Measurements from ENCODE around the gene HSPB9.

The HSPB9 gene

DNA sequence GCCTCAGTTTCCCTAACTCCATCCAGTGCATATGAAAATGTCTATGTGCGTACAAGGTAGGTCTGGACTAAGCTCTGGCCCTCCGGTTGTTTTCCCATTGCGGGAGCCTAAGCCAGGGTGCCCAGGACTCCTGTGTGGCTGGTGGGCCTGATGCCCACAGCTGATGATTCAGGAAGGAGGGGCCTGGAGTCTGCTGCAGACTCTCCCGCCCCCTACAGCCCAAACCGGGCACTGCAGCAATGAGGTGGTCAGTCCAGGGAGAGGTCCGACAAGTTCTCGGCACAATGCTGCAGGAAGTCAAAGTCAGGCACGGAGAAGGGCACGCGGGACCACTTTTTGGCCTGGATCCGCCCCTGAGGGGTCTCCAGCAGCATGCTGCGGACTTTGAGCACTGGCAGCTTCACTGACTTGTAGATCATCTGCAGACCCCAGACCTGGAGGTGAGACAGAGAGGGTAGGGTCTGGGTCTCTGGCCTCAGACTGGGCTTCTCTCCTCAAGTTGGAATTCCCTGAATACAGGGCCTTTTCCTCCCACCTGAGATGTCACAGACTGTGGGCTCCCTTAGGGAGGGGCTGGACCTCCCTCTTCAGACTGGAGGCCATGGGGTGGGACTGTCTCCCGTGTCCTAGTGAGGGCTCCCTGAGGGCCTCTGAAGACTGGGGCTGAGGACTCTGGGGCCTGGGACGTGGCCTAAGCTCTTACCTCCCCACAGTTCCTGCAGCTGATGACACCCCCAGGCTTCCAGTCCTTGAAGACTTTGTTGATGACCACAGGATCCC is 20.9 kb upstream of the HSPB9 start:
- DNase-seq: peak; percentile 45 to 47

DNA sequence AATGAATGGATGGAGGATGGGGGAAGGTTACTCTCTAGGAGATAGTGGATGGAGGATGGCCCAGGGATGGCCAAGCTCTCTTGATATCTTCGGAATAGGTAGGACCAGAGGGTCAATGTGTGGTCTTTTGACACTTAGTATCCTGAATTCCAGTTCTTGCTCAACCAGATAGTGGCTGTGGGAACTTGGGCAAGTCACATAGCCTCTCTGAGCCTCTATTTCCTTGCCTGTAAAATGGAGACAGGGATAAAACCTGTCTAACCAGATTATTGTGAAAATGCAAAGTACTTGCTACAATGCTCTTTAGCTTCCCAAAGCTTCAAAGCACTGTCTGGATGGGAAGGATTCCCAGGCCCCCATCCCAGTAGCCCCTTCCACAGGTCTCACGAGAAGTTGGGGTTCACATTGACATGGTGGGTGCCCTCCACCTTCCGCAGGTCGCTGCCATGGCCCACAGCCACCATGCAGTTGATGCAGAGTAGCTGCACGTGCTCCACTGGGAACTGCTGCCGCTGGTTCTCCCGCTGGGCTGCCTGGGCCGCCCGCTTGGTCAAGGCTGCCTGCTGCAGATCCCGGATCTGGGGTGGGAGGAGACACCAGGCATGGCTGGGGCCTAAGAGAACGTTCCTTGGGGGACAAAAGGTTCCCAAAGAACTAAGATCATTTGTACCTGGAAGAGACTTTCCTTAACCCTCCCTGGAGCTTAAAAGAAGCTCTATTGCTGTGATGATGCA is 19.2 kb upstream of the HSPB9 start:
- DNase-seq: no peak

DNA sequence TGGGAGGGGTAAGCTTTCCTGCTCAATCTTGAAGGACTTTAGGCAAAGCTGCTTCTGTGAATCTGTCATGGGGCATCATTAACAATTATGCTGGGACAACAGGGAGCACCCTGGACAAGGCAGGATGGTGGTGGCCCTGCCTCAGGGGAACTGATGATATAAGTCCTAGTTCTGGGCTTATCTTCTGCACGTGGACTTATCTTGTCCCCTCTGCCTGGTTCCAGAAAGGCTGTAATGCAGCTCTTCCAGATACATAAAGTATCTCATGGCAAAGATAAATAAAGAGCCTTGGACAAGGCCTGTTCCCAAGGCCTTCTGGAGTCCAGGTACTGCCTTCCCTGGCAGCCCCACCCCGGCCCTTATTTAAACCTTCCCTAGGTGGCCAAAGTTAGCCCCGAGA is 18.3 kb upstream of the HSPB9 start:
- DNase-seq: no peak

DNA sequence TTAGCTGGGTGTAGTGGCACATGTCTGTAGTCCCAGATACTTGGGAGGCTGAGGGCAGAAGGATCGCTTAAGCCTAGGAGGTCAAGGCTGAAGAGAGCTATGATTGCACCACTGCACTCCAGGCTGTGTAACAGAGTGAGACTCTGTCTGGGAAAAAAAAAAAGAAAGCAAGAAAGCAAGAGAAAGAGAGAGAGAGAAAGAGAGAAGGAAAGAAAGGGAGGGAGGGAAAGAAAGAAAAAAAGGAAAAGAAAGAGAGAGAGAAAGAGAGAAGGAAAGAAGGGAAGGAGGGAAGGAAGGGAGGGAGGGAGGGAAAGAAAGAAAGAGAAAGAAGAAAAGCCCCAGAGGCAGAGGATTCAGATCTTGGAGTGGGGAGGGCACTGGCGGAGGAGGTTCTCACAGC is 16.6 kb upstream of the HSPB9 start:
- no peak for DNase-seq

DNA sequence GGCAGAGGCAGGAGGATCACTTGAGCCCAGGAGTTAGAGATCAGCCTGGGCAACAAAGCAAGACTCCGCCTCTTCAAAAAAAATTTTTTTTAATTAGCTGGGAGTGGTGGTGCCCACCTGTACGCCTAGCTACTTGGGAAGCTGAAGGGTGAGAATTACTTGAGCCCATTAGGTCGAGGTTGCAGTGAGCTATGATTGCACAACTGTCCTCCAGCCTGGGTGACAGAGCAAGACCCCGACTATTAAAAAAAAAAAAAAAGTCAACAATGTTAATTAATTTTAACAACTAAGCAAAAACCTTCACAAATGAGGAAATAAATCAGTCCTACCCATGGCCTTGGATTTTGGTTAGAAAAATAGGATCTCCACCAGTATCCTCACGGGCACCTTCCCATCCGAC is 15.5 kb upstream of the HSPB9 start:
- no peak for DNase-seq

DNA sequence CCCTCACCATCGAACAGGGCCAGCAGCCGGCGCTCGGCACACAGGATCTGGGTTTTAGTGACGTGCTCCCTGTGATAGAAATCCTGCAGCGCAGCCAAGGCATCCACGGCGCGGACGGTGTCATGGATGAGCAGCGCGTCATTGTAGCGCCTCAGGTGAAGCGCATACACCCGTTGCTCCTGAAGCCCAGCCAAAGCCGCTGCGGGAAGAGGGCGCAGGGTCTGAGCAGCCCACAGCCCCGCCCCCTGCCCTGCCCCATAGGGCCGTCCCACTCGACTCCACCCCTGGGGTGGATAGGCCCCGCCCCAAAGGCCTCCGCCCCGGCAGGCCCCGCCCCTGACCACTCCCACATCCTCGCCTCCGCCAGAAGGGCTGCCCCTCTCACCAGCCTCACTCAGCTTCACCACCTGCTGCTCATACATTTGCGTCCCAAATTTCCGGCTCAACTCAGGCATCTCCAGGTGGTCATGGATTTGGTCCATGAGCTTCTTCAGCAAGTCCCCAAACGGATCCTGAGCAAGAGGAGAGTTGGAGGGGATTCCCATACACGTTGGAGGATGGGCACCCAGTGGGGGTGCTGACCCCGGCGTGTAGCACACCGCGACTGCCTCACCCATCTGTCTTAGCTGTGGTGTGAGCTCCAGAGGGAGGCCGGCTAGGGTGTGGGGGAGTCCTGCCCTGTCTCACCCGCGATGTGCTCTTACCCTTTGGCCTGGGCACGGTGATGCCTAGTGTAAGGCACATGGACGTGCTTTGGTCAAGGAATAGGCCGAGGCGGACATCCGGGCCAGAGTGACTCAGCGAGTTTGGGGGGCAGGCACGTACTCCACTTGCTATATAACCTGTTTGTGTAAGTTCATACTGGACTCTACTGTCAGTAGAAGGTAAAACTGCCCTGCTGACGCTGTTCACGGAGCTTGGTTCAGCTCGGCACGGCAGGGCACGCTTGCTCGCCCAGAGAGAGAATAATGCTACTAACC is 14.7 kb upstream of the HSPB9 start:
- DNase-seq: peak; percentile 69 to 72

DNA sequence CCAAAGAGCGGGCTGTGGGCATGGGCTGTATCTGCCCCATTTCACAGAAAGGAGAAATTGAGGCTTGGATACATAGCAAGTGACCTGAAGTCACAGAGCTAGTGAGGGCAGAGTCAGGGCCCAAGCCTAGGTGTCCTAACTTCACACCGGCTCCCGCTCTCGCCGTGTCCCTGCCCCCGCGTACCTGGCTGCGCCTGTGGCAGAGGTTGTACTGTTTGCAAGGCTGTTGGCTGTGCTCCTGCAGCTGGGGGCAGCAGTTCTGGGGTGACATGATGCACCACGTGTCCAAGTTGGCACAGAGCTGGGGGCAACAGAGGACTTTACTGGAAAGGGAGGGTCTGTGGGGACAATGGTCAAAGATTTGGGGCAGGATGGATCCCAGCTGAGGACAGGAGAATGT is 13.5 kb upstream of the HSPB9 start:
- no peak for DNase-seq

DNA sequence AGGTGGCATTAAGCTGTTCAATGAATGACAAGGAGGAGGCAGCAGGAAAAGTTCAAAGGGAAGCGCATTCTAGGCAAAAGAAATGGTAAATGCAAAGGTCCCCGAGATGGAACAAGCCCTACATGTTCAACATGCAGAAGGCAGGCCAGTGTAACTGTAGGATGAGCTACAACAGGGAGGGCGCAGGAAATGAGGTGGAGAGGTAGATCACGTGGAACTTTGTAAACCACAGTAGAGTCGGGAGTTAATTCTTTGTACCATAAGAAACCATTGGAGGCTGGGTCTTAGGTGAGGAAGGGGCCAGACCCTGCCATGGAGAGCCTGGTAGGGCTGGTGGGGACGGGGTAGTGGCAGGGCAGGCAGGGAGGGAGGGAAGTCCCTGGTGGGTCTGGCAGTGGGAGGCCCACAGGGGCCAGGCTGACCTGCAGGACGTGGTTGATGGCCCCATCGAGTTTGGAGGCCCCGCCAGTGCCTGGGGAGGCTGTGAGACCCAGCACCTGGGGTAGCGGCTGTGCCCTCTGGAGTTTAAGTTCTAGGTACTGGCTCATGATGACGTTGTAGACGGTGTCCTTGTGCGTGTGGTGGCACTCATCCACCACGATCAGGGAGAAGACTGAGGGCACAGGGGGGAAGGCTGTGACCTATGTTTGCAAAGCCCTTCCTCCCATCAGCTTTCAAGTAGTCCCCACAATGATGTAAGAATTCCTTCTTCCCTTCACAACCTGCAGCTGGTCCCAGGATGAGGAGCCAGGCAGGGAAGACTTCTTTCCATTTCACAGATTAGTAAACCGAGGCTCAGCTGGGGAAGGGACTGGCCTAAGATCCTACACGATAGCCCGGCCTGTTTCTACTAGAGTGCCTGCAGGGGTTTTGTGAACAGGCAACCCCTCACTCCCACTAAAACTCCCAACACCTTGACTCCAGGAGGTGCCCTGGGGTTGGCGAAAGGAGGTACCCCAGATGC is 12.0 kb upstream of the HSPB9 start:
- no peak for DNase-seq

DNA sequence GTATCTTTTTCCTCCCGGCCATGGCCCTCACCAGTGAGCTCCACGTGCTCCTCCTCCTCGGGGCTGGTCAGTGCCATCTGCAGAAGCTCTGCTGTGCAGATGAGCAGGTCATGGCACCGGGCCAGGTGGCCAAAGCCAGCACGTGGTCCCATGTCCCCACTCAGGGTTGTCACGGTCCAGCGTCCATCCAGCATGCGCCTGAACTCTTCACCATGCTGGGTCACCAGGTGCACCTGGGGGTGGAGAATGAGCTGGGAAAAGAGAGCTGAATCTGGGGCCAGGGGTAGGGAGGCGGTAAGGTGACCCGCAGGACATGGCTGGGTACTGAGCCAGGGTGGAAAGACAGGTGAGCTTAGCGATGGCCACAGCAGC is 11.4 kb upstream of the HSPB9 start:
- DNase-seq: no peak

DNA sequence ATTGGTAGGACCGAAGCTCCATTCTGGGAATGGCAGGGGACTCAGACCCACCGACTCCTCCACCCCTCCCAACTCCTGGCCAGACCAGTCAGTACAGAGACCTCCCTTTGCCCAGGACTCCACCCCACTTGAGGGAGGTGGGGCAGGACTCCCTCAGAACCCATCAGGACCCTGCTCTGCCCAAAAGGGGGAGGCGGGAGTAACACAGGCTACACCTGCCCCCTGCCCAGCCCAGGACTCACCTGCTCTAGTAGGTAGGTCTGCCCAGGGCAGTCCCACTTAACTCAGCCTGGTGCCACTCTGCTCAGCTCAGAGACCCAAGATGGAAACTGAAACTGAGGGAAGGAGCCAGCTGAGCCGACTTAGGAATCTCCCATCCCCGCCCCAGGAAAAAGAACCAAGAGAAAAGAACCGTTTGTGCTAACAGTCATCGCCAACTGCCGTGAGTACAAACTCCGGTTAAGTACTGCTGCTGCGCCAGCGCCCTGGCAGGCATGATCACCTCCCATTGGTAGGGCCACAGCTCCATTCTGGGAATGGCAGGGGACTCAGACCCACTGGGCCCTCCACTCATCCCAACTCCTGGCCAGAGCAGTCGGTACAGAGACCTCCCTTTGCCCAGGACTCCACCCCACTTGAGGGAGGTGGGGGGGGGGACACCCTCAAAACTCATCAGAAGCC is 10.6 kb upstream of the HSPB9 start:
- DNase-seq: peak; percentile 27 to 35

DNA sequence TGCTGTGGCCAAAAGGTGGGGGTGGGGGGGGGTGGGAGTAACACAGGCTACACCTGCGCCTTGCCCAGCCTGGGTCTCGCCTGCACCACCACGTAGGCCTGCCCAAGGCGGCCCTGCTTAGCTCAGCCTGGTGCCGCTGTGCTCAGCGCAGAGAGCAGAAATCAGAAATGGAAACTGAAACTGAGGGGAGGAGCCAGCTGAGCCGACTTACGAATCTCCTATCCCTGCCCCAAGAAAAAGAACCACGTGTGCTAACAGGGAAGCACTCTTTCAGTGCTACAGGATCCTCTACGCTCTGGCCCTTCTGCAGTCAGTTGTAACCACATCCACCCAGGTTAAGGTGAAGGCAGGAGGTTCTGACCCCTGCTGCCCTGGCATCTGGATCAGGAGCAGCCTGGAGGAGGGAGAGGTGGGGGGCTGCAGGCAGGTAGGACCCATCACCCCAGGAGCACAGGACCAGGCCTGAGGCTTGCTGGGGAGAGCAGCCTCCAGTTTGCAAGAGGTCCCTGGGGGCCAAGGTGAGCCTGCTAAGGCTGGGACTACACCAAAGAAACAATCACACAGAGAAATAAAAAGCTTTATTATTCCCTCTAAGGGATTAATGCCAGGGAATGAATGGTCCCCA is 9.9 kb upstream of the HSPB9 start, which contains the start of gene DHX58:
TSS of gene DHX58 (minus strand) at position 163 of the 625 bp plus-strand sequence. CDS start 822 bp downstream, outside the sequence.
- DNase-seq: peak; percentile 41 to 90

DNA sequence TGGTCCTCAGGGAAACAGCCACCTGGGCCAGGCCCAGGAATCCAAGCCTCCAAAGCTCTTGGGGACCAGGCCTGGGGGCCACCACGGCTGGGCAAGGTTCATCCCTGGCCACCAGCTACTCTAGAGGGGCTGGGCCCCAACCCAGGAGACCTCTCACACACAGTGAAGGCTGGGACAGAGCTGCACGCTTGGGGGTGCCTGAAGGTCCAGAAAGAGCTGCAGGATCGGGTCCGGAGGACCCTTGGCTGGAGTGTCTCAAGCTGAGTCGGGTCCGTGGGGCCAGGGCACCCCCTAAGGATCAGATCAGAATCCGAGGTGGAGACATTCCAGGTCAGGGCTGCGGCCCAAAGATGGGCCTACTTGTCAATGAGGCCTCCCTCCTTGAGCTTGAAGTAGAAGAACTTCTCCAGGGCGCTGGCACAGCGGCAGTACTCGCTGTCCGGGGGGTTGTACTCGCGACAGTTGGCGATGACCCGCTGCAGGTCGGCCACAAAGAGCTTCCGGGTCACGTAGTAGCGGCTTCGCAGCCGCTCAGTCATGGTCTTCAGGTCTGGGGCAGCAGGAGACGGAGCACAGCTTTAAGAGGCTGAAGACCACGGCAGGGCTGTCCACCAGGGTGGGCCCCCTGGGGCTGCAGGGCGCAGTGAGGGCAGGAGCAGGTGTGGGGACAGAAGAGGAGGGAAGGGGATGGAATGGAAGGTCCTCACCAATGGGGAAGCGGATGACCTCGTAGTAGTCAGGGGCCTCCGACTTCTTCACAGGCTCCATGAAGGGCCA is 9.1 kb upstream of the HSPB9 start:
- no peak for DNase-seq

DNA sequence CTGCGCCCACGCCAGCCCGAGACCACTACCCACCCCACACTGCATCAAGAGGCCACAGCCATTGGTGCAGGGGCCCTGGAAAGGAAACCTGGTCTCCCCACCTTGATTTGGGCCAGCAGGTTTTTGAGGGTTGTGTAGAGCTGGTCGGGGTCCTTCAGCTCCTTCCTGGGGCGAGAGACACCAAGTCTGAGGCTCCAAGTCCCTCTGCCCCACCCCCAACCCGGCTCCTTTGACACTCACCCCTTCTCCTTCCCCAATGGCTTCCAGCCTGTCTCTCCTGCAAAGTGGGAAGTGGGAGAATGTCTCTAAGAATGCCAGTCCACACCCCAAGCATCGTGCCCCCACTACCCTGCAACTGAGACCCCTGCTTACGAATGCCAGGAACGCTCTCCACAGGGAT is 8.5 kb upstream of the HSPB9 start:
- no peak for DNase-seq

DNA sequence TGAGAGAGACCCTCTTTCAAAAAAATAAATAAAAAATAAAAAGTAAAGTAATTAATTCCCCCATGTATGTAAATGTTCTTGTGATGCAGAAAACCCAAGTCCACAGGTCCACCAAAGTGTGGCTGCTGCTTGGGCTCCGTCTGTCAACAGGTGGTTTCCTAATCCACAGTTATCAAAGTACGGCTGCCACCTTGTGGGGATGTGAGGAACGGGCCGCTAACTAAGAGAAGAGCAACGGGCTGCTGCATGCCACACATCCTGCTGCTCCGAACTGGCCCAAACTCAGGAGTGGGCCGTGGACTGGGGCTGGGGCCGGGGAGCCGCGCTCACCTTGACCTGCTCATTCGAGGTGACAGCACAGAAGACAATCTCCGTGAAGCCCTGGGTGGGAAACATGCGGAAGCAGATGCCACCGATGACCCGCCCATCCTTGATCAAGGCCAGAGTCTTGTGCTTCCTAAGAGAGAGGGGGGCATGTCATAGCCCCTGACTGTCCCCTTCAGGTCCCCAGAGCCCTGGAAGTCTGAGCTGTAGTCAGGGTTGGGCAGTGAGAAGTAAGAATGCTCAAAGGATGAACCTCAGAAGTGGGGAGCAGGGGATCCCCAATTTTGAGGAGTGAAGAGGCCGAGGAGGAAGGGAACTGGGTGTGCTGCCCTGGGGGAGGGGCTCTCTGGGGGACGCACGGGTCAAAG is 5.8 kb upstream of the HSPB9 start:
- peak; percentile 27 to 77 for DNase-seq

DNA sequence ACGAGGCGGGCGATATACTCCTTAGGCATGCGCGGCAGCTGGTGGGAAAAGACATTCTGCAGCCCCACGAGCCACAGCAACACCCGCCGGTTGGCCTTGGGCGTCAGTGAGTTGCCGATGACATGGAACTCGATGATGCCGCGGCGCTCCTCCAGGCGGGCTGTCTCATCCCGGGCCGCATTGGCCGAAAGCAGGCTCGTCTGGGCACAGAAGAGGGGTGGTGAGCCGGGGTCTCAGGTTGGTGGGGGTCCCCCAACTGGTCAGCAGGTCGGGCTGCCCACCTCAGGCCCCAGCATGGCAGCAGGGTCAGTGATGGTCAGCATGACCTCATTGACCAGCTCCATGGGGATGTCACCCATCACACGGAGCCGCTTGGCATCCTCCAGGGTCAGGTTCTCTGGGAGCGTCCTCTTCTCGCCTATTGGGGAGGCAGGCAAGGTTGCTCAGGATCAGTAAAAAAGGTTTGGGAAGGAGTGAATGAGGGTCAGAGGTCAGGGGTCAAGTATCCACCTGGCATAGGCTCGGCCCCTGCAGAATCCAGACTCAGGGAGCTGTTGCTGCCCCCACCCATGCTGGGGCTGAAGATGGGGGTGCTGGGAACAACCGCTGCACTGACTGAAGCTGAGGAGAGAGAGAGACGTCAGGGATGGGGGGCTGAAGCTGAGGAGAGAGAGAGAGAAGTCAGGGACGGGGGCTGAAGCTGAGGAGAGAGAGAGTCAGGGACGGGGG is 5.0 kb upstream of the HSPB9 start:
- no peak for DNase-seq

DNA sequence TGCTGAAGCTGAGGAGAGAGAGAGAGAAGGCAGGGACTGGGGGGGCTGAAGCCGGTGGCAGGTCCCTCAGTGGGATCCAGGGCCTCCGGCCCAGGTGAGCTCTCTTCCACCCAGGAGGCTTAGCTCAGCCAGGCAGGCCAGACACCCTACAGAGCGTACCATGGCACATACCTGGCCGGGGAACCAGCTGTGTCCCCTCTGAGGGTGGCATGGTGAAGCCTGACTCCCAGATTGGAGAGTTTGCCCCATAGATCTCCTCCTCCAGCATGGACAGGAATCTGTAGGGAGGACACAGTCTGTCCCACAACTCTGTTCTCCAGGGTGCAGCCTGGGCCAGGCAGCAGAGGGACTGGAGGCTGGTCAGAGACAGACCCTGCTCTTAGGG is 4.5 kb upstream of the HSPB9 start:
- DNase-seq: no peak

DNA sequence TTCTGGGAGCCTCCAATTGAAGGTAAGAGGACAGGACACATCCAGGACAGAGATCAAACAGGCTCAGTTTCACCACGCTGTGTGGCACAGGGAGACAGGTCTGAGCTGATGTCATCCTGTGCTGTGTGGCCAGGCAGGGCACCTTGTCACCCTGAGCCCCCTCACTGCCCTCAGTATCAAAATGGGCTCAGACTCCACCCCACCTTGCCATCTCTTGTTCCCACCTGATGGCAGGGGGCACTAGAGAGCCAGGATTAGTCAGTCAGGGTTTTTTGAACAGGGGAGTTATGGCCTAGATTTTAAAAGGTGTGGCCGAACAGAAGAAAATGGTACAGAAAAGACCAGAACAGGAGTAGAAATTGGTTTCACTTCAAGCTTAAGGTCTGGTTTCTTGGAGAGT is 4.1 kb upstream of the HSPB9 start:
- no peak for DNase-seq

DNA sequence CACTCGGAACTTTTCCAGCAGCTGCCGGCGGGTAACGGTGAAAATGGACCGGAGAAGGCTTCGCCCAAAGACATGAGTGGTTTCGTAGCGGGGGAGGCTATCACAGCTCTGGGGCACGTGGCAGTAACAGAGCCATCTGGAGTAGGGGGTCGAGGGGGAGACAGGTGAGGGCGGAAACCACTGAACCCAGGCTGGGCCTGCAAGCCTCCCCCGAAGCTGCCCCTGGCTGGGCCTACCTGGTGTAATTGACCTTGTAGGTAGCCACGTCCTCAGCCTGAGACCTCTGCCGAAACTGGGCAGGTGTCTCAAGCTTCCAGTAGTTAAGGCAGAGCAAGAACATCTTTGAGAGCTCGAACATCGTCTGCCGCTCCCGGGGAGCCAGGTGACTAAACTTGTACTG is 3.3 kb upstream of the HSPB9 start:
- DNase-seq: no peak
